Neutrophil (primary cell): Measurements from ENCODE around the gene ZNF618.

ENCODE experiments used
- H3K27ac ChIP-seq: fragments of 200-600 bp; sonication (generic); 2 replicates; pipeline ENCODE4 v1.5.1; 2016; ENCODE audit warnings: mild to moderate bottlenecking, moderate library complexity
- H3K27me3 ChIP-seq: fragments of 200-600 bp; sonication (generic); 2 replicates; pipeline ENCODE4 v1.6.0; 2016; ENCODE audit warnings: mild to moderate bottlenecking
- H3K36me3 ChIP-seq: fragments of 200-600 bp; sonication (generic); 2 replicates; pipeline ENCODE4 v1.5.1; 2017
- H3K4me1 ChIP-seq, 2 experiments: fragments of 200-600 bp in 1 of 2; sonication (generic) in 1 of 2; 1 replicate in 1 of 2; 2 replicates in 1 of 2; pipeline versions ENCODE4 v1.5.1 to v1.6.1; 2013 to 2016; ENCODE audit warnings: low read depth in 1 of 2, low read length in 1 of 2, mild to moderate bottlenecking in 1 of 2, moderate library complexity in 1 of 2; ENCODE audit not compliant: control insufficient read depth in 1 of 2, insufficient read depth in 1 of 2
- H3K4me3 ChIP-seq, 2 experiments: fragments of 200-600 bp in 1 of 2; sonication (generic) in 1 of 2; 1 replicate in 1 of 2; 2 replicates in 1 of 2; pipeline ENCODE4 v1.5.1; 2013 to 2016; ENCODE audit warnings: low read depth in 1 of 2, low read length in 1 of 2, mild to moderate bottlenecking in 1 of 2, moderate library complexity in 1 of 2
- H3K9me3 ChIP-seq: fragments of 200-600 bp; sonication (generic); 2 replicates; pipeline ENCODE4 v1.5.1; 2016
- CTCF ChIP-seq: fragments of 200-600 bp; sonication (generic); IDR thresholded peaks from 2 replicates; pipeline ENCODE4 v1.5.1; 2016; ENCODE audit warnings: antibody characterized with exemption

ZNF618 gene

GRCh38 chr9:113969343-113969742 is 93.2 kb downstream of the ZNF618 start:
- Histone ChIP-seq H3K27ac (no peak overlapping the region), H3K36me3 (no peaks in the 10 kb centered on the region), H3K27me3 (no peaks in the 10 kb centered on the region), H3K4me3 (no peak overlapping the region), H3K9me3 (no peaks in the 10 kb centered on the region), H3K4me1 (no peaks in the 10 kb centered on the region)
- TF ChIP-seq CTCF, result no peak

GRCh38 chr9:113973226-113973625 is 97.1 kb downstream of the ZNF618 start:
- Histone ChIP-seq H3K4me3 (no peak overlapping the region), H3K27me3 (no peaks in the 10 kb centered on the region), H3K27ac (no peak overlapping the region), H3K4me1 (no peaks in the 10 kb centered on the region), H3K36me3 (no peaks in the 10 kb centered on the region), H3K9me3 (no peaks in the 10 kb centered on the region)
- TF ChIP-seq CTCF, result no peak

GRCh38 chr9:113973963-113974413 is 97.9 kb downstream of the ZNF618 start:
- no peak for TF ChIP-seq CTCF
- H3K27ac ChIP-seq, result no peak overlapping the region
- H3K4me3 ChIP-seq, result no peak overlapping the region
- no peaks in the 10 kb centered on the region for H3K4me1 ChIP-seq
- no peaks in the 10 kb centered on the region for H3K9me3 ChIP-seq
- no peaks in the 10 kb centered on the region for H3K27me3 ChIP-seq
- no peaks in the 10 kb centered on the region for H3K36me3 ChIP-seq

GRCh38 chr9:113976915-113977314 is 100.8 kb downstream of the ZNF618 start:
- Histone ChIP-seq H3K27ac (no peak overlapping the region), H3K4me3 (no peak overlapping the region), H3K9me3 (no peaks in the 10 kb centered on the region), H3K4me1 (no peaks in the 10 kb centered on the region), H3K36me3 (no peaks in the 10 kb centered on the region), H3K27me3 (no peaks in the 10 kb centered on the region)
- TF ChIP-seq CTCF, result no peak

- no peak overlapping the region for H3K27ac ChIP-seq
- H3K9me3 ChIP-seq, result no peaks in the 10 kb centered on the region
- no peak overlapping the region for H3K4me3 ChIP-seq
- no peaks in the 10 kb centered on the region for H3K36me3 ChIP-seq
- H3K27me3 ChIP-seq, result no peaks in the 10 kb centered on the region
- TF ChIP-seq CTCF, result no peak
- no peaks in the 10 kb centered on the region for H3K4me1 ChIP-seq
Measured at GRCh38 chr9:113978725-113979342, 102.7 kb downstream of the ZNF618 start.
